GM12878 (cell line): ENCODE results near the gene ZBTB49.

Experiments
- RB1 ChIP-seq: fragments of 450-650 bp; formaldehyde crosslinking; IDR thresholded peaks from 2 replicates; pipeline ENCODE4 v1.6.1; 2017; ENCODE audit warnings: mild to moderate bottlenecking, borderline replicate concordance
- SP1 ChIP-seq: IDR thresholded peaks from one replicate; pipeline ENCODE4 v1.6.1; 2011; ENCODE audit warnings: low read depth, low read length
- SREBF2 ChIP-seq: IDR thresholded peaks from 2 replicates; pipeline ENCODE4 v1.6.1; 2012; ENCODE audit warnings: mild to moderate bottlenecking, low read length
- ZSCAN29 ChIP-seq: fragments of 450-650 bp; IDR thresholded peaks from 2 replicates; pipeline ENCODE4 v1.6.1; 2017; ENCODE audit warnings: mild to moderate bottlenecking, moderate library complexity
- TF ChIP-seq, protein P1 (sequence below), 3 experiments: IDR thresholded peaks in 2 of 3; conservative IDR thresholded peaks in 1 of 3; 2 replicates each; pipeline ENCODE4 v1.5.1; 2011; ENCODE audit warnings: low read depth in 3 of 3, low read length in 3 of 3, mild to moderate bottlenecking in 3 of 3, control low read depth in 2 of 3, moderate library complexity in 2 of 3, inconsistent platforms in 1 of 3, mixed read lengths in 1 of 3; ENCODE audit not compliant: control insufficient read depth in 2 of 3, insufficient read depth in 1 of 3; ENCODE audit errors: extremely low read depth in 1 of 3

DNA sequence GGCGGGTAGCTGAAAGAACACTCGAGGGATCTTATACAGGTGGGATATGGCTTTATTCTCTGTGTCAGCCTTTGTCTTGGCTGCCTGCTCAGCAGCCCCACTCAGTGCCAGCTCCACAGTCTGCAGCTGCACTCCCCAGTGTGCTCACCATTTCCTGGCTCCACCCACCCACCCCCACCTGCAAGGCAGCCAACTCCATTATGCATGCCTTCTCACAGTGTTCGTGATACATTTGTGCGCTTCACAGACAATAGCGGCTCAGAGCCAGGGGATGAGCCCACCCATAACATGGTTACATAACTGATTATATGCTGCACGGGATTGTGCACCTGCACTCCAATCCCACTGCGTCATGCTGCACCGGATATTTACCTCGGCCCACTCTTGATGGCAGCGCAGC lies 33.3 kb upstream of the ZBTB49 start:
- TF ChIP-seq ZSCAN29, result no peak
- TF ChIP-seq, protein P1, sequence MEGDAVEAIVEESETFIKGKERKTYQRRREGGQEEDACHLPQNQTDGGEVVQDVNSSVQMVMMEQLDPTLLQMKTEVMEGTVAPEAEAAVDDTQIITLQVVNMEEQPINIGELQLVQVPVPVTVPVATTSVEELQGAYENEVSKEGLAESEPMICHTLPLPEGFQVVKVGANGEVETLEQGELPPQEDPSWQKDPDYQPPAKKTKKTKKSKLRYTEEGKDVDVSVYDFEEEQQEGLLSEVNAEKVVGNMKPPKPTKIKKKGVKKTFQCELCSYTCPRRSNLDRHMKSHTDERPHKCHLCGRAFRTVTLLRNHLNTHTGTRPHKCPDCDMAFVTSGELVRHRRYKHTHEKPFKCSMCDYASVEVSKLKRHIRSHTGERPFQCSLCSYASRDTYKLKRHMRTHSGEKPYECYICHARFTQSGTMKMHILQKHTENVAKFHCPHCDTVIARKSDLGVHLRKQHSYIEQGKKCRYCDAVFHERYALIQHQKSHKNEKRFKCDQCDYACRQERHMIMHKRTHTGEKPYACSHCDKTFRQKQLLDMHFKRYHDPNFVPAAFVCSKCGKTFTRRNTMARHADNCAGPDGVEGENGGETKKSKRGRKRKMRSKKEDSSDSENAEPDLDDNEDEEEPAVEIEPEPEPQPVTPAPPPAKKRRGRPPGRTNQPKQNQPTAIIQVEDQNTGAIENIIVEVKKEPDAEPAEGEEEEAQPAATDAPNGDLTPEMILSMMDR (IDR thresholded peaks at IDR 0.05 in 2 of 3, conservative IDR thresholded peaks at IDR 0.05 in 1 of 3; ENCODE audit: control insufficient read depth in 2 of 3, extremely low read depth in 1 of 3, insufficient read depth in 1 of 3, low read depth in 3 of 3, low read length in 3 of 3), result no peak
- TF ChIP-seq SREBF2, result no peak
- TF ChIP-seq SP1, result no peak
- no peak for TF ChIP-seq RB1
